ENCODE measurements around the gene SMOC1.

The SMOC1 gene

DNA sequence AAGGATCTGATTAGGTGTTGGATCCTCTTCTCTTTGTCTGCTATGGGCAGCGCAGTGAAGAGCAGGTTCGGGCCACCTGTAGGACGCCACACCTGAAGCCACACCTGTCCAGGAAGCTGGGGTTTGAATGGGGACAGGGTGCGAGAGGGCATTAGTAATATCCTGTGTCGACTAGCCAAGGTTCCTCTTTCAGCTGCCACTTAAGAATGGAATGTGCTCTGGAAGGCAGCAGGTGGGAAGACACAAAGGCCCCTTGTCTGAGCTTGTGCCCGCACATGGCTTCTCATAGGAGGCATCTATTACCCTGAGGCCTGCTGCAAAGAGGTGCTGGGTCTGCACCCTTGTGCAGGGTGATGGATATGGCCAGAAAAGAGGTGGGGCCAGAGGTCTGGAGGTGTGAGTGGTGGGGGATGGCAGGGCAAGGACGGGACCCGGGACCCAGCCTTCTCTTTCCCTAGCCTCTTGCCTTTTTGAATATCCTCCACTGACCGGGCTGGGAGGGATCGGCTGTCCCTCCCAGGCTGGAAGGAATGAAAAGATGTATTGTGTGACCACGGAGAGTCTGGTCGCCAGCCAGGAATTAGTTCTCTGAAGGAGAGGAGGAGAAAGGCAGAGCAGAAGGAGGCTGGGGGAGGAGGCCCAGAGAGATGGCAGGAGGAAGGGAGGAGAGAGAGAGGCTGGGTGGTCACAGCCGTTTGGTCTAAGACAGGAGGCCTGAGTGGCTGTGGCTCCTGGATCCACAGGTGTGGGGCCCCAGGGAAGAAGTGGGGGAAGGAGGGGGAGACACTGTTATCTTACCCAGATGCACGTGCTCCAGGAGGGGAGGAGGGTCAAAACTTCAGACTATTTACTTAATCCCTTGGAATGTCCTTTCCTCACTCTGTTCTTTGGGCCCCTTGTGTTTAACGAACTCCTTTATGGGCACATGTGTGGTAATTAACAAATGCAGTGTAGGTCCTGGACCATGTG lies 101.5 kb downstream of the SMOC1 start:
- no peak for DNase-seq (ENCODE audit: low read depth in 2 of 2)

DNA sequence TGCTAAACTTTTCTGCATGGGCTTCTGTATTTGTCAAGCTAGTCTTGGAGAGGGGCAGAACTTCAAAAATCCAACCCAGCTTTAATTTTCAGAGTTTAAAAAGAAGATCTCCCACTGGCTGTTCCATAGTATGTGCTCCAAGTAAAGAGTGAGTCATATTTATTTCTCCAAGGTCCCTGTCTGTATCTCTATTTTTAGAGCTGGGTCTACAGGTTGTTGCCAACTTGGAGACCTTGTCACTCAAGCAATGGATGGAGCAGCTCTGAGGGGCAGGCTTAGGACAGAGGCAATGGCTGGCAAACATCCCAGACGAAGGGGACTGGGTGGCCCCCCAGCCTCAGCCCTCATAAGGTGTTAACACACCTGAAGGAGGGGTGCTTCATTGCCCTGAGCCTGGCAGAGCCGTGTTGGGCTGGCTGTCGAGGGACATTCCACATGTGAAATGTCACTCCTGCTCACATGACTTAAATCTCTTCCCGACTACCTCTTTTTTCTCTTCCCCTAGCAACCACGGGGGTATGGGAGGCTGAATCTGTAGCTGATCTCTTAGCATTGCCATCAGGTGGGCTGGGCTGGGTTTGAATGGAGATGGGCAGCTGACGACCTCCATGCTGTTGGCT lies 103.1 kb downstream of the SMOC1 start:
- no peak for DNase-seq (ENCODE audit: low read depth in 2 of 2)

DNA sequence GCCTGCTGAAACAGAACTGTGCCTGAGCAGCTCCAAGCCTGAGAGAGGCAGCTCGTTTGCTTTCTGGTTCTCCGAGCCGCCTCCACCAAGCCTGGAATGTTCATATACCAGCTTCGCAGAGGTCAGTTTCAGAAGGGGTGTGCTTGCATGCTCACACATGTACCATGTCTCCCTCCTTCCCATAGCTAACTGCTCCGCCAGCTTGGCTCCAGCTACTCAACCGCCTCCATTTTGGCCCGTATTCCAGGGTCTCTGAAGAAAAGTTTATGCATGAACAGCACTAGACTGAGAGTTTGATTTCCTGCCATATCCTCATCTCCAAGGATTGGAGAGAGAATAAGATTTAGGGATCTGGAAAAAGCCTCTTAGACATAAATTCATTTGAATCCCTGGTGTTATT lies 103.7 kb downstream of the SMOC1 start:
- DNase-seq (ENCODE audit: low read depth in 2 of 2), result no peak

DNA sequence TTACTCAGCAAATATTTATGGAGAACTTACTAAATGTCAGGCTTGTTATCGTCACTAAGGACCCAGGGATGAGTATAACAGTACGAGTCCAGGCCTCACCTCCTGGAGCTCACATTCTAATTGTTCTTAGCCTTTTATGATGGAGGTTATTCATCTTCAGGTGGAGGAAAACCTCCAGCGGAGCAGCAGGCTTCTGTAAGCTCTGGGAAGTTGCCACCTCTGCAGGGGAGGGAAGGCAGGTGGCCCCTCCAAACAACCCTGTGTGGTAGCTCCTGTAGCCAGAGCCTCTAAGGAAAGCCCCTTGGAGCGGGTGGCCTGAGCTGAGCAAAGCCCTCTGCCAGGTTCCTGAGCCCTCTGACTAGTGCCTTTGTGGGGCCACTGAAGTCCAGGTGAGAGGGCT lies 104.1 kb downstream of the SMOC1 start:
- DNase-seq (ENCODE audit: low read depth in 2 of 2), result no peak

DNA sequence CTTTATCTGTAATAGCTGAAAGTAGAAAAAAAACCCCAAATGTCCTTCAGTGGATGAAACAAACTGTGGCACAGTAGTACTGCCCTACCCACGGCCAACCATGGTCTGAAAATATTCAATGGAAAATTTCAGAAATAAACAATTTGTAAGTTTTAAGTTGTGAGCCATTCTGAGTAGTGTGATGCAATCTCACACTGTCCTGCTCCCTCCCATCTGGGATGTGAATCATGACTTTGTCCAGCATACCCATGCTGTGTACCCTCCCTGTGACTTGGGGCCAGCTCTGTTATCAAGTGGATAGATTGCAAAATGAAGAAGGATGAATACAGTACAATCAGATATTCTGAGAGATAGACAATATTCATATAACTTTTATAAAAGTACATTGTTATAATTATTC lies 106.2 kb downstream of the SMOC1 start:
- DNase-seq (ENCODE audit: low read depth in 2 of 2), result no peak

DNA sequence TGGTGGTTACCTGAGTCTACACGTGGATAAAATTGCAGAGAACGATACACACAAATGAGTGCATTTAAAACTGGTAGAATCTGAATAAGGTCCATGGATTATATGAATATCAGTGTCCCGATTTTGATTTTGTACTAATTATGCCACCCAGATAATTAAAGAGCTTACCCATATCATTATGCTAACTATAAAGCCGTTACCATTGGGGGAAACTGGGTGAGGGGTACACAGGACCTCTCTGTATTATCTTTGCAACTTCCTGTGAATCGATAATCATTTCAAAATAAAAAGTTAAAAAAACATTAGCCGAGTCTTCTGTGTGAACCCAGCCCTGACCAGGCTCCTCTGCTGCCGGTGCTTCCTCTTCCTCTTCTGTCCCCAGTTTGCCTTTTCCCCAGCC lies 107.1 kb downstream of the SMOC1 start:
- no peak for DNase-seq (ENCODE audit: low read depth in 2 of 2)

DNA sequence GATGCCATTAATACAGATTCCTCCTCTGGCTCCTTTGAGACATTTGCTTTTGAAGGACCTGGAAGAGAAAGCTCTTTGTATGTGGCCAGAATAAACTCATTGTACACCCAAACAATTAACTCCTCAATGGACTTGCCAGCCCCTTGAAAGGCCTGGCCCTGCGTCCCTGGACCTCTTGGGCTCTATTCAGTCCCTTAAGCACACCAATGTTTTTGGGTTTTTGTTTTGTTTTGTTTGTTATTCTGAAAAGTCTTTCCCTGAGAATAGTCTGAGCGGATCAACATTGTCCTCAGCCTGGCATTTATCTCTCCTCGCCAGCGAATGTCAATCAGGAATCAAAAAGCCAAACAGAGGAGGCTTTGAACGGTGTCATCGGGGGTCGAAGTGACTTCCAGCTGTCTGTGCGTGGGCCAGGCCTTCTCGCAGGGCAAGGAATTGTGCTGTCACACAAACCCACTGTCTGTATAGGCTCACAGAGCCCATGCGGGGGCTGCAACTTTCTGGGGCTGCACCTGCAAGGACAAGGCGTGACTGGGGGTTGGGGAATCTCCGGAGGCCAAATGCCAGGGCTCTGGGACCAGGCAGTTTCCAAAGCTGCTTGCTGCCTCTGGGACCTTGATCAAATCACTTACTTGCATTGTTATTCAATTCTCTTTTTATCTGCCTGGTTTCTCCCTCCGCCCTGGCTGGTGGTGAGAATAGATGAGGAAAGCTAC lies 108.3 kb downstream of the SMOC1 start:
- no peak for DNase-seq (ENCODE audit: low read depth in 2 of 2)

DNA sequence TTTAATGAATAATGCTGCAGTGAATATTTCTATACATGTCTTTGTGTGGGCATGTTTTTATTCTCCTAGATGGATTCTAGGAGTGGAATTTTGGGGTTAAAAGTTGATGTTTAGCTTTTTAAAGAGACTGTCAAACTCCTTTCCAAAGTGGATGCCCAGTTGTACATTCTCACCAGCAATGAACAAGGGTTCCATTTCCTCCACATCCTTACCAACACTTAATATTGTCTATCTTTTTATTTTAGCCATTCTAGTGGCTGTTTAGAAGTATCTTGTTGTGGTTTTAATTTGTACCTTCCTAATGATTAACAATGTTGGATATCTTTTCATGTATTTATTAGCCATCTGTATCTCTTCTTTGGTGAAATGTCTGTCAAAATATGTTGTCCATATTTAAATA lies 109.8 kb downstream of the SMOC1 start:
- DNase-seq (ENCODE audit: low read depth in 2 of 2), result no peak

DNA sequence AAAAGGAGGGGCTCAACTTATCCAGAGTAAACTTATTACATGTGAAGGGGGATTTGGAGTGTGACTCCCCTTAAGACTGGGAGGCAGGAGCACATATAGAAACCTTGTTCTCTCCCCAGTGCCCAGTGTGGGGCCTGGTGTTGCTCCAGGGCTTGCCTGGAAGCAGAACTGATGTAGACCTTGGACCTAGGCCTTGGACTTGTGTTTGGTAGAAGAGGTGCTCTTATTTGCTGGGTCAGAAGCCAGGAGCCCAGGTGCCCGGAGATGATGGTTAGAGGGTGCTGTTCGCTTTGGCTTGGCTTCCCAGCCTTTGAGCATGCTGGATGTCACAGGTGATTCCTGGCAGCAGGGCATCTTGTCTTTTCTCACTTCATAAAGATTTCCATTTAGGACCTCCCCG lies 110.4 kb downstream of the SMOC1 start:
- no peak for DNase-seq (ENCODE audit: low read depth in 2 of 2)

DNA sequence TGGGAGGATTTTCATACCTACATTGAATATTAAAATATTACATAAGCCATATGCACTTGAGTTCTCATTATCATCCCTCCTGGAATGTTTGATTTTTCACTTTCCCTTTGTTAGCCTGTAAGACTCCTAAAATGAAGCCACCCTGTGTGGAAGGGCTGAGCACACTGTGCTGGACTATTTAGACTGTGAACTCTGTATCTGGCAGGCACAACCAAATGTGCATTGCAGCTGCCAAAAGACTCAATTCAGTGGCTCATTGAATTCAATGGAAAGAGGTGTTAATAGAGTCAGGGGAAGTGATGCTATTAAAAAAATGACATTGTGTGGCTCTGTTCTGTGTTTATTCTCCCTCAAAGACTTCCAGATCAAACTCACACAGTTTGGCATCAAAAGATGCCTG lies 111.1 kb downstream of the SMOC1 start:
- no peak for DNase-seq (ENCODE audit: low read depth in 2 of 2)

DNA sequence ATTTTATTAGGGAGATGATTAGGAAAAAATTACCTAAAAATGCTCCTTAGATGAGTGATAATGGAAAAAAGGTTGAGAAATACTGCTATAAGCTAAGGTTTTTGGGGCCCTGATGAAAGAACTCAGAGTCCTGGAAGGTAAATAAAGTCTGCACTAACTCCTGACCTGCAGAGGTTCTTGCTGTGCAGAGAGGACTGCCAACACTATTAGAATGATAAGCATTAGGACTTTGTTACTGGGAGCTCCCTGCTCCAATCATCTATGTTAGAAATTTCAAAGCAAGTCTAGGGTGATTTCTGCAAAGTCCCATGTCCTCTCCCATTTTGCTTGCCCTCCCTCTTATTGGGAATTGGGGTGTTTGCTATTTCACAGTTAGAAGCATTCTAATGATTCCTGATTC lies 112.2 kb downstream of the SMOC1 start:
- DNase-seq (ENCODE audit: low read depth in 2 of 2), result no peak

DNA sequence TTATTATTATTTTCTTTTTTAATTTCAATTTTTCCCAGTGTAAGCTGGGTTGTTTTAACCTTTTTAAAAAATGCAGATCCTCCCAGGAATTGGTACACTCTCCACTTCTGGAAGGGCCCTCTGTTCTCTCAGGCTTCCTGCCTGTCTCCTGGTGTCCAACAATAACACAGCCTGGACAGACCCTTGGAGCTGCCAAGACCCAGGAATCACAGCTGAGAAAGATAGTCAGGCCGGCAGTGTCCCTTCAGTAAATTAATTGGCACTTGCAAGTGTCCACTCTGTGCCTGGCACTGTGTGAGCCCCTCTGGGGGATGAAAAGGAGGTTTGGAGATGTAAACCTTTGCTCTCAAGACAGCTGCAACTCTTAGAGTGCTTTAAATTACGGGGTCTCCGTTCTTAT lies 113.3 kb downstream of the SMOC1 start:
- DNase-seq (ENCODE audit: low read depth in 2 of 2), result no peak

DNA sequence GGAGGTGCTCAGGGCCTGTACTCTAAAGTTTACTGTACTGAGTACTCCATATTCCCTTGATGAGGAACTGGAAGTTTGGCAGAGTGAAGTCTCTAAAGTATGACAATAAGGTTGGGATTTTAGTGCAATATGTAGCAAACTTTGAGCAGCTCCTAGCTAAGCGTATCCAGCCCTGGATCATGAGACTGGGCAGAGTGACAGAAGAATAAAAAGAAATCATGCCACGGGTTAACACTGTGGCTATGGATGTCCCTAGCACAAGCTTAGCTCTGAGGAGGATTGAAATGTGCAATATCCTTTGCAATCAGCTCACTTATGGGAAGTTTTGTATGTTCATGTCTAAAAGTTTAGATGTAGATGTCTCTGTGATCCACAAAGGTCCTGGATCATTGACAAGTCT lies 114.1 kb downstream of the SMOC1 start:
- no peak for DNase-seq (ENCODE audit: low read depth in 2 of 2)

DNA sequence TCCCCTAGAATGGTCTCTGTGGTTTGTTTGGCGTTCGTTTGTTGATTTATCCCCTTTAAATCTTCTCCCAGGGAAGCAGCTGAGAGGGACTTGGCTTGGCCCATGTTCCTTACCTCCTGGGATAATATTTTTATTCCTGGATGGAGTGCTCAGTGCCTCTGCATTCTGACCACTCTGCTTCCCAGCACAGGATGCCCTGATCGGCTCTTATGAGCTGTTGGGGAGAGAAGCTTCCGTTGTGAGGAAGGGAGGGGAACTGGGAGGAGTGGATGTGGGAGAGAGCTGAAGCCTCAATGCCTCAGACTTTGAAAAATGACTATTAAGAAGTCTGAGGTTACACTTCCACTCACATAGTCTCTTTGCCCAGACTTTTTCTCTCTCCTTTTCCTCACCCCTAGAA lies 114.8 kb downstream of the SMOC1 start:
- no peak for DNase-seq (ENCODE audit: low read depth in 2 of 2)

DNA sequence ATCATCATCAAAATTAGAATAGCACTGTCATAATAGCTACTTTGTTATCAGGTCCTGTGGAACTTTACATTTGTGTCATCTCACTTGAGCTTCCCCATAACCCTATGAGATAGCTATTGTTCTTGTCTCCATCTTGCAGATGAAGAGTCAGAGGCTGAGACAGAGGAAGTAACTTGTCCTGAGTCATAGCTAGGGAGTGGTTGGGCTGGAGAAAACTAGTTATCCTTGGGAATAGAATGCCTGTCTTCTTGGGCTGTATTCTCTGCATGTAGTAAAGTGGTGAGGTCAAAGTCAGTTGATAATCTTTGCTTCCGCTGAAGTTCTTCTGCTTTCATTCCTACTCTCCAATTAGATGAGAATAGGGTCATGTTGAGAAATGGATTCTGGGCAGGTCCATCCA lies 117.0 kb downstream of the SMOC1 start:
- DNase-seq (ENCODE audit: low read depth in 2 of 2), result no peak

DNA sequence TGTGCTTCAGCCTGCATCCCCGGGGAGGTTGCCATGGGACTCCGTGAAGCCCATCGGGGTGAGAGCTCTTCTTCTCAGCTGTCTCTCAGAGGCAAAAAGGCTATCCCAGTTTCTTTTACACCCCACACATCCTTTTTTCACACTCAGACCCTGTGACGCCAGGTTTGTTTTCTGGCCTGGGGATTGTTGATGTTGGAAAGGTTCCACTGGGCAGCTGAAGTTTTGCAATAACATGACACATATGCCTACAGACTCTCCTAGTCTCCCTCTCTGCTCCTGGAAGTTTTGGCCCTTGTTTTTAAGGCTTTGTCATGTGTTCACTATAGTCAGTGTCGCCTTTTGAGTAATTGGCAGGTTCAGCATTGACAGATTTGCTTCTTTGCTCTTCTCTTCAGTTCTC lies 118.6 kb downstream of the SMOC1 start:
- DNase-seq (ENCODE audit: low read depth in 2 of 2), result no peak

DNA sequence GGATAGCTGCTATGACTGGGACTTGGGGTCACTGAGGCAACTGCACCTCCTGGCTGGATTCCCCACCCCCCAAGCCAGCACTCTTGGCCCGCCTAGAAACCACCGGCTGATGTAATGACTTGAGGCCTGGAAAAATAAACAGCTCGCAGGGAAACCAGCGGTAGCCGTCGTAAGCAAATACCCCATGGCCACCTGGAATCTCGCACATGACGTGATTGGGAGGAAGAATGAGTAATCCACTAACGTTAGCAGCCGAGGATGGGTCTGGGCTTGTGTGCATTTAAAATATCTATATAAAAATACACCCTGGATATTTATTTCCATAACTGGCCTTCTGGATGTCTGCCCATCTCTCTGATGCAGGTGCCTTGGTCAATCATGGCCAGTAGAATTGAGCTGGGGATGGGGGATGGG lies 120.1 kb downstream of the SMOC1 start:
- no peak for DNase-seq (ENCODE audit: low read depth in 2 of 2)

DNA sequence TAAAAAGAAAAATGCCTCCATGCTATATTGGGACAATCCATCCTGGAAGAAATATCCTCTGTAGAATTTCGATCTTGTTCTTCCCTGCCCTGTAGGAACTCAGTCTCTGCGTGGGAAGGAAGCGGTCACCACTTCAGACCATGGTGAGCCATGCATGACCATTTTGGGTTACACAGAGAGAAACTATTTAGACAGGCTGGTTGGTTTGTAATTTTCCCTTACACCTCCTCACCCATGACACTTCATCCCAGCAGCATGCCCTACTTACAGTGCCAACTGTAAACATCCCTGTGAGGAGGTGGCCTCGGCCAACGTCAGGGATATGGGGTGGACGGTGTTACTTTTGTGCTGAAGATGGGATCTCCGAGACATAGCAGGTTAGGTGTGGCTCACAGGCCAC lies 121.4 kb downstream of the SMOC1 start:
- no peak for DNase-seq (ENCODE audit: low read depth in 2 of 2)

DNA sequence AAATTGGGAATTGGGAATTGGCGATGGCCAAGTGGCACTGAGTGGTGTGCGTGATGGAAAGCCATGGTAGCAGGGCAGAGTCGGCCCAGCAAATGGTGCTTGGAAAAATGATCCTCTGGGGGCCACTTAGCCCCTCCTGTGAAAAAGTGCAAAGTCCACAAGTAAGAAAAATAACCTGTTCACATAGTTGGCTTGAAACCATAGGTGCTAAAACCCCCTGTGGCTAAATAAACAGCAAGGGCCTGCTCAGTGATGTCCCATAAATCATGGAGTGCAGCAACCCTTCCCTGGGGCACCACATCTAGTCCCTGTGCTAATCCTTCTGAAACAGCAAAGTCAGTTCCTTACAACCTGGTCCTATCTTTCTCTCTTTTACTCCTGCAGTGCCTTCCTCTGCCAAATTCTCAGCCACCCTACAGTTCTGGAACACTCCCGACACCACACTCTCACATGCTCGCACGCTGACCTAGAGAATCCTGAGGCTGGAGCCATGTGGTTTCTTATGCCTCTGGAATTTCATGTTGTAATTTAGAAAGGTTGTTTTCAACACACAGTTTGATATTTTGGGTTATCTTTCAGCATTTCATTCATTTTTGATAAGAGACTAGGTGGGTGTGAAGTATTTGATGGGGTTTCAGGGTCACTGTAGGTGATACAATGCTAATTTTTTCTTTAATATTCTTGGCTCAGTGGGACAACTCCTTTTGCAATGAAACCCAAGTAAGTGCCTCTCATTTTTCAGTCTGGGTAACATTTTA lies 123.6 kb downstream of the SMOC1 start:
- no peak for DNase-seq (ENCODE audit: low read depth in 2 of 2)

DNA sequence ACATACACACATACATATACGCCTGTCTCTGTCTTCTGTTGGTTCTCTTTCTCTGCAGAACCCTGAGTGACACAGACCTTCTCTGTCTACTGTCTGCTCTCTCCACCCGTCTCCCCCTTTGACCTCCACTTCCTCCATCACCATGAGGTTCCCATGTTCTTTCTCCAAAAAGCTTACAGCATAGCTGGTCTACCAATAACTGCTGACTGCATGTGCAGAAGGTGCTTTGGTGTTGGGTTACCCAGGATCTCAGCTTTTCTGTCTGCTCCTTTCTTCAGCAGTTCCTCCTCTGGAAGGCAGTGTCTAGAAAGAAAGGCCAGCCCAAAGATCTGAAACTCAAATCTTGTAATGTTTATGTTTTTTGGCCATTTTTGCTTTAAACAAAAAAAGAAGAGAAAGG lies 125.6 kb downstream of the SMOC1 start:
- DNase-seq (ENCODE audit: low read depth in 2 of 2), result no peak

DNA sequence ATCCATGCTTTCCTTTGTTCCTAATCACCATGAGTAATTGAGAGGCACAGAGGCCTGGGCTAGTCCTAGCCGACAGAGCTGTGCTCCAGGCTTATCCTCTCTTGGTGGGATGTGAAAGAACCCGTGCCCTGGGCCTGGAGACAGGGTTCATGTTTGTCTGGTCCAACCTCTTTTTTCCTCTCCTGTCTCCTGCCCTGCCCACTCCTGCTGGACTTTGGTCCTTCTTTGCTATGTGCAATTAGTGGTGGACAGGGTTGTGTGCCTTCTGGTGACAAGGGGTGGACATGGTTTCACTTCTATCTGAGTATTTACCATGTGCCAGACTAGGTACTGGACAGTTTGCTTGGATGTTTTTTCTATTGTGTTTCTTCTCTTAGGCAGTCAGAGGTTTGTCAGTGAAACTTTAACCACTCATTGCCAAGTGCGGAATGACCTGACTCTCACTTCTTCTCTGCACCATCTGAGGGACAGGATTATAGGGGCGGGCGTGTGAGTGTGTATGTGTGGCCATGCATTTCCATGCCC lies 126.1 kb downstream of the SMOC1 start:
- no peak for DNase-seq (ENCODE audit: low read depth in 2 of 2)

DNA sequence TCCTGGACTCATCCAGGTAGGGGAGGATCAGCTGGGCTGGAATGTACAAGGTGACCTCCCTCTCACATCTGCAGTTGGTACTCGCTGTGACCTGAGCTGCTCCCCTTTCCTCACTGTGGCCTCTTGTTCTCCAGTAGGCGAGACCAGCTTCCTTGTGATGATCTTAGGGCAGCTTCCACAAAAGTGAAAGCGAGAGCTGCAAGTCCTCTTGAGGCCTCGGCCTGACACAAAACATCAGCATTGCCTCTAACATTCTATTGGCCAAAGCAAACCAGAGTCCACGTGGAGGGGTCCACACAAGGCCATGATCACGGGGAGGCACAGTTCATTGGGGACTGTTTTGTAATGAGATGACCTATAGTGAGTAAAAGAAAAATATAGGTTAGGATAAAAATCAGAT lies 127.5 kb downstream of the SMOC1 start:
- no peak for DNase-seq (ENCODE audit: low read depth in 2 of 2)
